ENCODE measurements around the gene GOLGA6A.
"Not testable (repeated sequence)": the region's sequence is repeated elsewhere in the genome, so short reads cannot be mapped to it uniquely, and the experiment has no call there.

Gene GOLGA6A

GRCh38 chr15:74052271-74053260 lies 29.8 kb downstream of the GOLGA6A start:
- DNase-seq (ENCODE audit: low read depth) = not testable (repeated sequence)

GRCh38 chr15:74050556-74051234 lies 31.7 kb downstream of the GOLGA6A start:
- no peak for DNase-seq (ENCODE audit: low read depth)

GRCh38 chr15:74050127-74050526 lies 32.2 kb downstream of the GOLGA6A start:
- DNase-seq (ENCODE audit: low read depth) = no peak

- DNase-seq (ENCODE audit: low read depth) = no peak
Observed at GRCh38 chr15:74046275-74046674, 36.1 kb downstream of the GOLGA6A start.

GRCh38 chr15:74045636-74046274 lies 36.6 kb downstream of the GOLGA6A start:
- DNase-seq (ENCODE audit: low read depth) = no peak

GRCh38 chr15:74045184-74045583 lies 37.2 kb downstream of the GOLGA6A start:
- DNase-seq (ENCODE audit: low read depth) = no peak

- DNase-seq (ENCODE audit: low read depth) = no peak
Observed at GRCh38 chr15:74044267-74045110, 37.9 kb downstream of the GOLGA6A start.

- DNase-seq (ENCODE audit: low read depth) = no peak
Observed at GRCh38 chr15:74043425-74044266, 38.7 kb downstream of the GOLGA6A start.

GRCh38 chr15:74042603-74043424 lies 39.5 kb downstream of the GOLGA6A start:
- no peak for DNase-seq (ENCODE audit: low read depth)

GRCh38 chr15:74041777-74042435 lies 40.4 kb downstream of the GOLGA6A start:
- DNase-seq (ENCODE audit: low read depth) = no peak

GRCh38 chr15:74041311-74041756 lies 41.0 kb downstream of the GOLGA6A start:
- no peak for DNase-seq (ENCODE audit: low read depth)

- no peak for DNase-seq (ENCODE audit: low read depth)
Observed at GRCh38 chr15:74040109-74040850, 42.1 kb downstream of the GOLGA6A start.

GRCh38 chr15:74039656-74040010 lies 42.7 kb downstream of the GOLGA6A start:
- DNase-seq (ENCODE audit: low read depth) = no peak

- DNase-seq (ENCODE audit: low read depth) = no peak
Observed at GRCh38 chr15:74038707-74039655, 43.4 kb downstream of the GOLGA6A start.

GRCh38 chr15:74037171-74038117 lies 44.9 kb downstream of the GOLGA6A start:
- DNase-seq (ENCODE audit: low read depth) = no peak

Data from activated T-helper 9 cell treated with anti-CD3 and anti-CD28 coated beads, Interleukin-2, amount 50 U/mL, for 16 hours (primary cell).